ENCODE measurements around the gene IMP4. TPM values are rescaled to one million over a fixed set of nuclear protein-coding genes. Genes with fewer than 3 reads are reported as not detected.
A peak's percentile ranks its signal among the peaks of the same experiment; 100 is the strongest.

Gene IMP4
- total and polyA plus RNA-seq, 2 of the 13 experiments (the other 11 are each of a cell fraction or from before 2014, with no cell fraction given) = 142 to 158 TPM

- no peak for TF ChIP-seq ZNF318 (CRISPR knock-in tag; IDR thresholded peaks at IDR 0.05)
- TF ChIP-seq ZFP36 (IDR thresholded peaks at IDR 0.05; ENCODE audit: borderline replicate concordance, low read depth, low read length, partially characterized antibody) = no peak
- TF ChIP-seq ZNF180 (CRISPR knock-in tag; IDR thresholded peaks at IDR 0.05; ENCODE audit: borderline replicate concordance, low read depth) = no peak
- TF ChIP-seq MTF1 (CRISPR knock-in tag; IDR thresholded peaks at IDR 0.05) = no peak; the same call in 1 of the 2 replicates
- TF ChIP-seq ZNF460 (CRISPR knock-in tag; IDR thresholded peaks at IDR 0.05; ENCODE audit: borderline replicate concordance) = no peak
- no peak for TF ChIP-seq ZNF782 (CRISPR knock-in tag; IDR thresholded peaks at IDR 0.05; ENCODE audit: borderline replicate concordance)
- 0 out of 2 replicates have a peak, but pooled peaks have one; percentile 49 for TF ChIP-seq ETV5 (CRISPR knock-in tag; IDR thresholded peaks at IDR 0.05; ENCODE audit: borderline replicate concordance)
- TF ChIP-seq KDM4B (CRISPR knock-in tag; IDR thresholded peaks at IDR 0.05) = peak; percentile 17; the same call in 1 of the 2 replicates
- peak; percentile 87; the same call in 1 of the 2 replicates for TF ChIP-seq ZNF350 (CRISPR knock-in tag; IDR thresholded peaks at IDR 0.05; ENCODE audit: borderline replicate concordance, low read depth)
- TF ChIP-seq KLF6 (CRISPR knock-in tag; IDR thresholded peaks at IDR 0.05) = peak; percentile 81
- TF ChIP-seq RARA (CRISPR knock-in tag; IDR thresholded peaks at IDR 0.05) = no peak
- peak in 1 of 2 experiments; percentile 8; a peak in 1 of 4 replicates for TF ChIP-seq REST (IDR thresholded peaks at IDR 0.05; ENCODE audit: borderline replicate concordance in 1 of 2, low read depth in 1 of 2, low read length in 2 of 2)
- TF ChIP-seq PCBP1 (IDR thresholded peaks at IDR 0.05; ENCODE audit: borderline replicate concordance, low read depth, low read length) = peak; percentile 85; the same call in 1 of the 2 replicates
- TF ChIP-seq MYPOP (CRISPR knock-in tag; IDR thresholded peaks at IDR 0.05) = peak; percentile 97
These were observed at the start of gene IMP4 (continued) for GRCh38 chr2:130342533-130343275.
